Measurements from ENCODE around the gene VEGFB. TPM values are rescaled to one million over a fixed set of nuclear protein-coding genes. Genes with fewer than 3 reads are reported as not detected.

VEGFB gene
- total and polyA plus RNA-seq, 2 of the 8 experiments (the other 6 are each of a cell fraction or from before 2014, with no cell fraction given), result 9.3 to 49.6 TPM

- TF ChIP-seq, protein P1, sequence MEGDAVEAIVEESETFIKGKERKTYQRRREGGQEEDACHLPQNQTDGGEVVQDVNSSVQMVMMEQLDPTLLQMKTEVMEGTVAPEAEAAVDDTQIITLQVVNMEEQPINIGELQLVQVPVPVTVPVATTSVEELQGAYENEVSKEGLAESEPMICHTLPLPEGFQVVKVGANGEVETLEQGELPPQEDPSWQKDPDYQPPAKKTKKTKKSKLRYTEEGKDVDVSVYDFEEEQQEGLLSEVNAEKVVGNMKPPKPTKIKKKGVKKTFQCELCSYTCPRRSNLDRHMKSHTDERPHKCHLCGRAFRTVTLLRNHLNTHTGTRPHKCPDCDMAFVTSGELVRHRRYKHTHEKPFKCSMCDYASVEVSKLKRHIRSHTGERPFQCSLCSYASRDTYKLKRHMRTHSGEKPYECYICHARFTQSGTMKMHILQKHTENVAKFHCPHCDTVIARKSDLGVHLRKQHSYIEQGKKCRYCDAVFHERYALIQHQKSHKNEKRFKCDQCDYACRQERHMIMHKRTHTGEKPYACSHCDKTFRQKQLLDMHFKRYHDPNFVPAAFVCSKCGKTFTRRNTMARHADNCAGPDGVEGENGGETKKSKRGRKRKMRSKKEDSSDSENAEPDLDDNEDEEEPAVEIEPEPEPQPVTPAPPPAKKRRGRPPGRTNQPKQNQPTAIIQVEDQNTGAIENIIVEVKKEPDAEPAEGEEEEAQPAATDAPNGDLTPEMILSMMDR (IDR thresholded peaks at IDR 0.05; ENCODE audit: control extremely low read depth in 1 of 3, insufficient read depth in 1 of 3, low read depth in 1 of 3, low read length in 3 of 3), result peak in 1 of 3 experiments; percentile 4; a peak in 1 of 4 replicates
- TF ChIP-seq SIRT6 (IDR thresholded peaks at IDR 0.05; ENCODE audit: low read length), result no peak
- no peak for TF ChIP-seq TAF7 (optimal IDR thresholded peaks at IDR 0.05; ENCODE audit: borderline replicate concordance, low read depth, low read length)
- peak; percentile 84 for TF ChIP-seq YY1 (IDR thresholded peaks at IDR 0.05; ENCODE audit: low read depth, low read length)
- TF ChIP-seq TBP (IDR thresholded peaks at IDR 0.05; ENCODE audit: low read depth, low read length), result 0 out of 2 replicates have a peak, but pooled peaks have one; percentile 21
- TF ChIP-seq RAD21 (IDR thresholded peaks at IDR 0.05 in 1 of 2, conservative IDR thresholded peaks at IDR 0.05 in 1 of 2; ENCODE audit: low read depth in 2 of 2, low read length in 2 of 2), result no peak
- TF ChIP-seq CTBP2 (IDR thresholded peaks at IDR 0.05; ENCODE audit: borderline replicate concordance, insufficient read depth, insufficient read length, low read length), result peak; percentile 38
- TF ChIP-seq, protein P2, sequence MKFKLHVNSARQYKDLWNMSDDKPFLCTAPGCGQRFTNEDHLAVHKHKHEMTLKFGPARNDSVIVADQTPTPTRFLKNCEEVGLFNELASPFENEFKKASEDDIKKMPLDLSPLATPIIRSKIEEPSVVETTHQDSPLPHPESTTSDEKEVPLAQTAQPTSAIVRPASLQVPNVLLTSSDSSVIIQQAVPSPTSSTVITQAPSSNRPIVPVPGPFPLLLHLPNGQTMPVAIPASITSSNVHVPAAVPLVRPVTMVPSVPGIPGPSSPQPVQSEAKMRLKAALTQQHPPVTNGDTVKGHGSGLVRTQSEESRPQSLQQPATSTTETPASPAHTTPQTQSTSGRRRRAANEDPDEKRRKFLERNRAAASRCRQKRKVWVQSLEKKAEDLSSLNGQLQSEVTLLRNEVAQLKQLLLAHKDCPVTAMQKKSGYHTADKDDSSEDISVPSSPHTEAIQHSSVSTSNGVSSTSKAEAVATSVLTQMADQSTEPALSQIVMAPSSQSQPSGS (IDR thresholded peaks at IDR 0.05; ENCODE audit: low read length), result no peak
- TF ChIP-seq KDM4A (IDR thresholded peaks at IDR 0.05; ENCODE audit: low read depth, low read length, severe bottlenecking), result no peak
- TF ChIP-seq ASH2L (IDR thresholded peaks at IDR 0.05; ENCODE audit: low read length), result peak; percentile 52
- TF ChIP-seq E2F6 (IDR thresholded peaks at IDR 0.05), result no peak
- TF ChIP-seq JUN (IDR thresholded peaks at IDR 0.05; ENCODE audit: low read depth, low read length), result no peak
- TF ChIP-seq EGR1 (IDR thresholded peaks at IDR 0.05; ENCODE audit: borderline replicate concordance, low read depth, low read length), result no peak
- TF ChIP-seq SAP30 (IDR thresholded peaks at IDR 0.05; ENCODE audit: insufficient read depth, insufficient replicate concordance, low read length), result no peak
- no peak for TF ChIP-seq SIN3A (conservative IDR thresholded peaks at IDR 0.05 in 1 of 2, IDR thresholded peaks at IDR 0.05 in 1 of 2; ENCODE audit: low read depth in 1 of 2, low read length in 2 of 2)
- peak in 1 of 2 experiments; percentile 60; a peak in 1 of 3 replicates for TF ChIP-seq EP300 (IDR thresholded peaks at IDR 0.05; ENCODE audit: borderline replicate concordance in 1 of 2, low read depth in 2 of 2, low read length in 2 of 2)
- TF ChIP-seq ZNF274 (IDR thresholded peaks at IDR 0.05; ENCODE audit: borderline replicate concordance, extremely low read depth, low read length), result no peak
Observed at GRCh38 chr11:64249563-64250414, 15.4 kb downstream of the VEGFB start (continued).

All from H1 (cell line).